Trophoblast cell (in vitro differentiated cells and primary cell): ENCODE data around the gene GJA4.

Source experiments
- DNase-seq, 2 donors: peaks; one replicate each; pipeline ENCODE4 v3.0.0-alpha.2; 2016
- H2AFZ ChIP-seq: 2 replicates; pipeline ENCODE4 v1.6.1; 2013; ENCODE audit warnings: low read length, moderate library complexity, mild to moderate bottlenecking; ENCODE audit not compliant: insufficient read depth, poor library complexity
- H2AK5ac ChIP-seq: 2 replicates; pipeline ENCODE4 v1.6.1; 2013; ENCODE audit warnings: mild to moderate bottlenecking, low read length
- H2BK120ac ChIP-seq: 2 replicates; pipeline ENCODE4 v1.6.1; 2013; ENCODE audit warnings: low read length, mild to moderate bottlenecking, moderate library complexity; ENCODE audit not compliant: insufficient read depth, poor library complexity
- H2BK12ac ChIP-seq: 2 replicates; pipeline ENCODE4 v1.6.1; 2013; ENCODE audit warnings: mild to moderate bottlenecking, low read length, moderate library complexity
- H2BK5ac ChIP-seq: 2 replicates; pipeline ENCODE4 v1.6.1; 2013; ENCODE audit warnings: low read length, low read depth, moderate library complexity, mild to moderate bottlenecking; ENCODE audit not compliant: poor library complexity
- H3K14ac ChIP-seq: 2 replicates; pipeline ENCODE4 v1.6.1; 2013; ENCODE audit warnings: mild to moderate bottlenecking, low read length
- H3K18ac ChIP-seq: 2 replicates; pipeline ENCODE4 v1.6.1; 2013; ENCODE audit warnings: mild to moderate bottlenecking, low read length
- H3K23ac ChIP-seq: 2 replicates; pipeline ENCODE4 v1.6.1; 2013; ENCODE audit warnings: low read length
- H3K27ac ChIP-seq: 2 replicates; pipeline ENCODE4 v1.5.1; 2013; ENCODE audit warnings: low read depth, mild to moderate bottlenecking, inconsistent platforms, low read length, moderate library complexity
- H3K27me3 ChIP-seq: 2 replicates; pipeline ENCODE4 v1.6.1; 2013; ENCODE audit warnings: inconsistent platforms, mild to moderate bottlenecking, low read length, moderate library complexity; ENCODE audit not compliant: insufficient read depth
- H3K36me3 ChIP-seq, 2 experiments: 1 replicate in 1 of 2; 2 replicates in 1 of 2; pipeline ENCODE4 v1.6.1; 2013; ENCODE audit warnings: low read length in 2 of 2, mild to moderate bottlenecking in 2 of 2, moderate library complexity in 1 of 2; ENCODE audit not compliant: insufficient read depth in 2 of 2, control insufficient read depth in 1 of 2
- H3K4ac ChIP-seq: 2 replicates; pipeline ENCODE4 v1.6.1; 2013; ENCODE audit warnings: low read depth, mild to moderate bottlenecking, low read length, moderate library complexity
- H3K4me1 ChIP-seq, 2 experiments: 1 replicate in 1 of 2; 2 replicates in 1 of 2; pipeline ENCODE4 v1.6.1; 2013; ENCODE audit warnings: low read length in 2 of 2, mild to moderate bottlenecking in 2 of 2, moderate library complexity in 1 of 2; ENCODE audit not compliant: insufficient read depth in 2 of 2, control insufficient read depth in 1 of 2
- H3K4me2 ChIP-seq: 2 replicates; pipeline ENCODE4 v1.6.1; 2013; ENCODE audit warnings: inconsistent platforms, mild to moderate bottlenecking, low read length, moderate library complexity
- H3K4me3 ChIP-seq: 2 replicates; pipeline ENCODE4 v1.5.1; 2013; ENCODE audit warnings: mild to moderate bottlenecking, low read depth, low read length, inconsistent platforms
- H3K79me1 ChIP-seq: one replicate; pipeline ENCODE4 v1.6.1; 2013; ENCODE audit warnings: low read length
- H3K79me2 ChIP-seq: 2 replicates; pipeline ENCODE4 v1.6.1; 2013; ENCODE audit warnings: low read length, mild to moderate bottlenecking; ENCODE audit not compliant: control insufficient read depth, insufficient read depth, poor library complexity
- H3K9ac ChIP-seq: 2 replicates; pipeline ENCODE4 v1.6.1; 2013; ENCODE audit warnings: mild to moderate bottlenecking, low read length
- H3K9me3 ChIP-seq: 2 replicates; pipeline ENCODE4 v1.6.1; 2013; ENCODE audit warnings: low read depth, mild to moderate bottlenecking, control low read depth, inconsistent platforms, low read length; ENCODE audit not compliant: insufficient read depth
- H4K12ac ChIP-seq: 2 replicates; pipeline ENCODE4 v1.6.1; 2013; ENCODE audit warnings: low read depth, mild to moderate bottlenecking, low read length, moderate library complexity
- H4K8ac ChIP-seq: 2 replicates; pipeline ENCODE4 v1.6.1; 2013; ENCODE audit warnings: low read depth, mild to moderate bottlenecking, low read length, moderate library complexity
- H4K91ac ChIP-seq: one replicate; pipeline ENCODE4 v1.6.1; 2013; ENCODE audit warnings: low read depth, mild to moderate bottlenecking, low read length, moderate library complexity
- WGBS: extraction: QIAGEN DNeasy Blood & Tissue Kit; methylation state at CpG from one replicate; pipeline ENCODE4 v1.1.7; 2013; ENCODE audit warnings: missing lambda C conversion rate; ENCODE audit not compliant: insufficient read length, insufficient coverage; ENCODE audit errors: extremely low coverage; 5-methylcytosine and 5-hydroxymethylcytosine counted together

The GJA4 gene

GRCh38 chr1:34750610-34751009 lies 42.2 kb upstream of the GJA4 start:
- no CpG with 5 or more reads among the region's 5 CpGs for WGBS
- Histone ChIP-seq H4K12ac (no peak overlapping the region), H3K27me3 (no peaks in the 10 kb centered on the region), H2BK5ac (no peak overlapping the region), H3K18ac (no peak overlapping the region), H3K27ac (no peak overlapping the region), H4K91ac (no peak overlapping the region), H3K4me1 (peaks cover 0 to 3% of the 10 kb centered on the region in 2 experiments), H2BK12ac (no peak overlapping the region), H3K14ac (no peak overlapping the region), H2AFZ (no peak overlapping the region), H3K9me3 (no peaks in the 10 kb centered on the region), H2AK5ac (no peak overlapping the region), H2BK120ac (no peak overlapping the region), H4K8ac (no peak overlapping the region), H3K4me3 (no peak overlapping the region), H3K4ac (no peak overlapping the region), H3K36me3 (no peaks in the 10 kb centered on the region), H3K4me2 (no peak overlapping the region), H3K79me1 (no peaks in the 10 kb centered on the region), H3K23ac (no peak overlapping the region), H3K9ac (no peak overlapping the region), H3K79me2 (no peaks in the 10 kb centered on the region)
- no peak for DNase-seq

DNA sequence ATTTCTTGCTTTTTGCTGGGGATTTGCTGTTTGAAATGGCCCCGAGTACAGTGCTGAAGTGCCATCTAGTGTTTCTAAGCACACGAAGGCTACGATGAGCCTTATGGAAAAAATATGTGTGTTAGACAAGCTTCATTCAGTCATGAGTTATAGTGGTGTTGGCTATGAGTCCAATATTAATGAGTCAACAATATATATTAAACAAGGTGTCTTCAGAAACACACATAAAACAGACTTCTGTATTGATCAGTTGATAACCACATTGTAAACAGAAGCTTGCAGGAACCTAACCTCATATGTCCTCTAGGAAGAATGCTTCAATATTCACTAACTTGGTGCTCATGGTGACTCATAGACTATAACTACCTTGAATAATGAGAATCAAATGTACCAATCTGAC lies 39.6 kb upstream of the GJA4 start:
- no peak overlapping the region for H4K91ac ChIP-seq
- no peaks in the 10 kb centered on the region for H3K36me3 ChIP-seq
- no peaks in the 10 kb centered on the region for H3K27me3 ChIP-seq
- H3K27ac ChIP-seq = no peak overlapping the region
- H3K14ac ChIP-seq = no peak overlapping the region
- H2BK12ac ChIP-seq = no peak overlapping the region
- WGBS = no CpG with 5 or more reads among the region's 3 CpGs
- no peak overlapping the region for H3K4ac ChIP-seq
- no peak overlapping the region for H4K12ac ChIP-seq
- no peak overlapping the region for H4K8ac ChIP-seq
- peaks cover 0 to 3% of the 10 kb centered on the region in 2 experiments for H3K4me1 ChIP-seq
- no peak overlapping the region for H2AFZ ChIP-seq
- peaks cover 3% of the 10 kb centered on the region for H3K9me3 ChIP-seq
- no peak overlapping the region for H3K18ac ChIP-seq
- H3K23ac ChIP-seq = no peak overlapping the region
- H2BK5ac ChIP-seq = no peak overlapping the region
- no peak overlapping the region for H3K4me3 ChIP-seq
- H2AK5ac ChIP-seq = no peak overlapping the region
- no peak overlapping the region for H2BK120ac ChIP-seq
- H3K4me2 ChIP-seq = no peak overlapping the region
- H3K9ac ChIP-seq = no peak overlapping the region
- H3K79me2 ChIP-seq = no peaks in the 10 kb centered on the region
- no peaks in the 10 kb centered on the region for H3K79me1 ChIP-seq
- DNase-seq = no peak

GRCh38 chr1:34754964-34755637 lies 37.7 kb upstream of the GJA4 start, which contains the start of gene GJB5:
GJB5 (plus strand) TSS chr1:34755047; CDS start chr1:34757331, 2,284 bp downstream.
- no peak within 1 kb of the TSS for H2BK5ac ChIP-seq

DNA sequence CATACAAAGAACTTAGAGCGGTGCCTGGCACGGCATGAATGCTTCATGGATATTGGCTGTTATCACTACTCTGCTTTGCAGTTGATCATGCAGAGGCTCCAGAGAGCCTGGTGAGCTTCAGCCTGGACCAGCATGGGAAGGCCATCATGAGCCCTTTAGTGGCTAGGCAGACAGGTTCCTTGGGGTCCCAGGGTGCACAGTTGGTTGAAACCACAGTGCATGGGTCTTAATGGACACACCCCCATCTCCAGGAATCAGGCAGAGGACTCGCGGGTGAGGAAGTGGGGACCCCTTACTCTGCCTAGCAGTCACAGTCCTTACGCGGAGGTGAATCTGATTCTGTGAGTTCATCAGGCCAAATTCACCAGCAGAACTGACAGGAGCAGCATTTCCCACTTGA lies 36.8 kb upstream of the GJA4 start:
- no peak overlapping the region for H4K12ac ChIP-seq
- no peak overlapping the region for H2BK120ac ChIP-seq
- H3K27ac ChIP-seq = no peak overlapping the region
- H3K9ac ChIP-seq = no peak overlapping the region
- DNase-seq = no peak
- H3K9me3 ChIP-seq = peaks cover 3% of the 10 kb centered on the region
- no peaks in the 10 kb centered on the region for H3K36me3 ChIP-seq
- H3K4me1 ChIP-seq = peaks cover 0 to 3% of the 10 kb centered on the region in 2 experiments
- no peaks in the 10 kb centered on the region for H3K27me3 ChIP-seq
- no peak overlapping the region for H3K4me3 ChIP-seq
- no peaks in the 10 kb centered on the region for H3K79me2 ChIP-seq
- H2BK12ac ChIP-seq = no peak overlapping the region
- H3K23ac ChIP-seq = no peak overlapping the region
- no peaks in the 10 kb centered on the region for H3K79me1 ChIP-seq
- H2AK5ac ChIP-seq = no peak overlapping the region
- no peak overlapping the region for H2AFZ ChIP-seq
- WGBS = no CpG with 5 or more reads among the region's 6 CpGs
- H4K8ac ChIP-seq = no peak overlapping the region
- H3K4ac ChIP-seq = no peak overlapping the region
- no peak overlapping the region for H3K14ac ChIP-seq
- no peak overlapping the region for H4K91ac ChIP-seq
- H2BK5ac ChIP-seq = no peak overlapping the region
- no peak overlapping the region for H3K18ac ChIP-seq
- no peak overlapping the region for H3K4me2 ChIP-seq

More at GRCh38 chr1:34754964-34755637, 37.7 kb upstream of the GJA4 start, which contains the start of gene GJB5:
- H3K9ac ChIP-seq = no peak within 1 kb of the TSS
- H3K23ac ChIP-seq = no peak within 1 kb of the TSS
- no peak within 1 kb of the TSS for H2BK12ac ChIP-seq
- no peak within 1 kb of the TSS for H4K8ac ChIP-seq
- no CpG with 5 or more reads among the region's 13 CpGs for WGBS
- no peaks in the 10 kb centered on the region for H3K79me1 ChIP-seq
- H3K4me3 ChIP-seq = no peak within 1 kb of the TSS
- H3K27me3 ChIP-seq = no peaks in the 10 kb centered on the region
- H3K36me3 ChIP-seq = no peaks in the 10 kb centered on the region
- no peak within 1 kb of the TSS for H3K18ac ChIP-seq
- no peaks in the 10 kb centered on the region for H3K79me2 ChIP-seq
- H3K27ac ChIP-seq = no peak within 1 kb of the TSS
- H3K4ac ChIP-seq = no peak within 1 kb of the TSS
- DNase-seq = peak in 1 of 2 donors; percentile 31
- H3K14ac ChIP-seq = no peak within 1 kb of the TSS
- peaks cover 3% of the 10 kb centered on the region for H3K9me3 ChIP-seq
- H3K4me1 ChIP-seq = peaks cover 0 to 3% of the 10 kb centered on the region in 2 experiments
- no peak within 1 kb of the TSS for H2AFZ ChIP-seq
- no peak within 1 kb of the TSS for H2AK5ac ChIP-seq
- no peak within 1 kb of the TSS for H4K12ac ChIP-seq
- no peak within 1 kb of the TSS for H4K91ac ChIP-seq
- H3K4me2 ChIP-seq = no peak within 1 kb of the TSS
- H2BK120ac ChIP-seq = no peak within 1 kb of the TSS
